GM12801 (cell line): ENCODE results near the gene TTC1.

Source experiments
- CTCF ChIP-seq: IDR thresholded peaks from one replicate; pipeline ENCODE4 v1.5.1; 2011; ENCODE audit warnings: control low read depth; ENCODE audit not compliant: insufficient read length; ENCODE audit errors: extremely low read depth

TTC1 gene

GRCh38 chr5:160036243-160036642, 27.3 kb downstream of the TTC1 start:
- TF ChIP-seq CTCF: no peak

GRCh38 chr5:160036884-160037283, 27.9 kb downstream of the TTC1 start:
- TF ChIP-seq CTCF: no peak

- TF ChIP-seq CTCF: no peak
Observed at GRCh38 chr5:160039810-160040470, 31.0 kb downstream of the TTC1 start.

- TF ChIP-seq CTCF: no peak
Observed at GRCh38 chr5:160040471-160040835, 31.5 kb downstream of the TTC1 start.

- TF ChIP-seq CTCF: no peak
Observed at GRCh38 chr5:160042671-160043070, 33.7 kb downstream of the TTC1 start.

GRCh38 chr5:160044391-160044804, 35.5 kb downstream of the TTC1 start:
- TF ChIP-seq CTCF: no peak

- TF ChIP-seq CTCF: no peak
Observed at GRCh38 chr5:160044967-160045366, 36.0 kb downstream of the TTC1 start.
